GM13976 (cell line): Measurements from ENCODE around the gene THRAP3.
A peak's percentile ranks its signal among the peaks of the same experiment; 100 is the strongest.
"Not testable (repeated sequence)": the region's sequence is repeated elsewhere in the genome, so short reads cannot be mapped to it uniquely, and the experiment has no call there.

Experiments used
- DNase-seq: peaks from one replicate; pipeline ENCODE4 v3.0.0; 2012; ENCODE audit warnings: low spot score
- in situ Hi-C: fragments of 300-500 bp; cut with MboI; formaldehyde crosslinking; loops from one replicate; pipeline ENCODE4 v1.12.0; 2022; ENCODE audit warnings: low sequenced_read_pairs, mixed read lengths, inconsistent platforms; ENCODE audit not compliant: unreplicated experiment
- TF ChIP-seq, protein P1 (sequence below): IDR thresholded peaks from 2 replicates; pipeline ENCODE4 v1.5.1; 2012; ENCODE audit warnings: borderline replicate concordance, mild to moderate bottlenecking; ENCODE audit not compliant: insufficient read depth; ENCODE audit errors: extremely low read depth, missing control alignments, control extremely low read depth

THRAP3 gene

GRCh38 chr1:36178471-36179219, 45.6 kb upstream of the THRAP3 start:
- TF ChIP-seq, protein P1, sequence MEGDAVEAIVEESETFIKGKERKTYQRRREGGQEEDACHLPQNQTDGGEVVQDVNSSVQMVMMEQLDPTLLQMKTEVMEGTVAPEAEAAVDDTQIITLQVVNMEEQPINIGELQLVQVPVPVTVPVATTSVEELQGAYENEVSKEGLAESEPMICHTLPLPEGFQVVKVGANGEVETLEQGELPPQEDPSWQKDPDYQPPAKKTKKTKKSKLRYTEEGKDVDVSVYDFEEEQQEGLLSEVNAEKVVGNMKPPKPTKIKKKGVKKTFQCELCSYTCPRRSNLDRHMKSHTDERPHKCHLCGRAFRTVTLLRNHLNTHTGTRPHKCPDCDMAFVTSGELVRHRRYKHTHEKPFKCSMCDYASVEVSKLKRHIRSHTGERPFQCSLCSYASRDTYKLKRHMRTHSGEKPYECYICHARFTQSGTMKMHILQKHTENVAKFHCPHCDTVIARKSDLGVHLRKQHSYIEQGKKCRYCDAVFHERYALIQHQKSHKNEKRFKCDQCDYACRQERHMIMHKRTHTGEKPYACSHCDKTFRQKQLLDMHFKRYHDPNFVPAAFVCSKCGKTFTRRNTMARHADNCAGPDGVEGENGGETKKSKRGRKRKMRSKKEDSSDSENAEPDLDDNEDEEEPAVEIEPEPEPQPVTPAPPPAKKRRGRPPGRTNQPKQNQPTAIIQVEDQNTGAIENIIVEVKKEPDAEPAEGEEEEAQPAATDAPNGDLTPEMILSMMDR: no peak
- DNase-seq: no peak
- in situ Hi-C loops: no loop called here

DNA sequence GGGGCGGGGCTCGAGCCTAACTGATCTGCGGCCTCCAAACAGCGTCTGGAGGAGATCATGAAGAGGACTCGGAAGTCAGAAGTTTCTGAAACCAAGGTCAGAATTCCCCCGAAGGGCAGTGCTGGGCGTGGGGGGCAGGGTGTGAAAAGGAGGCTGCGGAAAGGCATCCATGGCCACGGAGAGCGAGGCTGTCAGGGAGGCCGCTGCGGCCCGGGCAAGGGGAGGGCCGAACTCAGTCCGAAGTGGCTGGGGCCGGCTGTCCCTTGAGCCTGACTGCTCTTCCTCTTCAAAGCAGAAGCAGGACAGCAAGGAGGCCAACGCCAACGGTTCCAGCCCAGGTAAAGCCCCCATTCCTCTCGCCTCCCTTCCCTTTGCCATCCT, 45.0 kb upstream of the THRAP3 start:
- in situ Hi-C loops: no loop called here
- TF ChIP-seq, protein P1: no peak
- DNase-seq: no peak

DNA sequence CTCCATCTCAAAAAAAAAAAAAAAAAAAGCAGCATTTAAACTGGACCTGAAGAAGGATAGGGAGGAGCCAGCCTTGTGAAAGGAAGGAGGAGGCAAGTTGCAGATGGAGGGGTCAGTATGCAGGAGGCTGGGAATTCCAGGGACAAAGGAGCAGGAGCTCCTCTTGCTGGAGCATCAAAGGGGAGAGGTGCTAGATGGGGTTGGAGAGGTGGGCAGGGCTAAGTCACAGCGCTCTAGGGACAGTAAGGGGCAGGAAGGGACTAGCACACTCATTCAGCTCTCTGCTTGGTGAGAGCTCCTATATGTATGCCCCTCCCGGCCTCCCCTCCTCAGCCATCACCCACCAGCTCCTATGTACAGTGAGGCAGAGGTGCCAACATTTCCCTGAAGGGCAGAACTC, 41.5 kb upstream of the THRAP3 start:
- TF ChIP-seq, protein P1: no peak
- no peak for DNase-seq
- in situ Hi-C loops: loop anchor here (10.0 kb wide), 1 partner anchor 78 kb away; no protein-coding TSS in a partner anchor

DNA sequence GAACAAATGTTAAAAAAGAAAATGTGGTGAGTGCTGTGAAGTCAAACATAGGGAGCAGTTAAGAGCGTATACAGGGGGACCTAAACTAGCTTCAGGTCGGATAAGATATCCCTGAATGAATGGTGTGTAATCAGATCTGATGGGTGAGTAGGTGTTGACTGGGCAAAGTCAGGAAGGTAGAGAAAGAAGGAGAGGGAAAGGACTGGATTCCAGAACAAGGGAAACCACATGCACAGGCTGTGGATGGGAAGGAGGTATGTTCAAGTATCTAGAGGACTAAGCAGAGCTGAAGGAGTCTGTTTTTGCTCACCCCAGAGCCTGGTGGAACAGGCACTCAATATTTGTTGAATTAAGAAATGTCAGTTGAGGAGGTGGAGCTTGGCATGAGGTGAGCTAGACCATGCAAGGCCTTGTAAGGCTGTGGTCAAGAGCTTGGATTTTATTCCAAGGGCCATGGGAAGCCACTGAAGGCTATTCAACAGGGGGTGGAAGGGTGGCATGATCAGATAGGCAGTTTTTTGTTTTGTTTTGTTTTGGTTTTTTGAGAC, 40.9 kb upstream of the THRAP3 start:
- in situ Hi-C loops: loop anchor here (10.0 kb wide), 1 partner anchor 79 kb away; no protein-coding TSS in a partner anchor
- no peak for DNase-seq
- TF ChIP-seq, protein P1: no peak

GRCh38 chr1:36187800-36188593, 36.2 kb upstream of the THRAP3 start:
- TF ChIP-seq, protein P1: peak; percentile 96
- in situ Hi-C loops: loop anchor here (10.0 kb wide), 1 partner anchor 83 kb away; no protein-coding TSS in a partner anchor
- peak; percentile 84 for DNase-seq

- DNase-seq: not testable (repeated sequence)
Observed at GRCh38 chr1:36196805-36197204, 27.4 kb upstream of the THRAP3 start.

More at GRCh38 chr1:36196805-36197204, 27.4 kb upstream of the THRAP3 start:
- in situ Hi-C loops: not testable (repeated sequence)
